GM12891 (cell line): Measurements from ENCODE around the gene CDH13.

Experiments used
- DNase-seq: peaks from one replicate; pipeline ENCODE4 v3.0.0; 2011; ENCODE audit warnings: low spot score; ENCODE audit not compliant: insufficient read length
- FAIRE-seq: peaks from 2 replicates; lab custom pipeline; 2011; peaks lifted over from hg19 to GRCh38; lab: Jason Lieb, UNC
- PAX5 ChIP-seq: IDR thresholded peaks from 2 replicates; pipeline ENCODE4 v1.6.1; 2011; ENCODE audit warnings: low read length, moderate library complexity, mild to moderate bottlenecking; ENCODE audit not compliant: insufficient read depth, severe bottlenecking
- POLR2A ChIP-seq: IDR thresholded peaks from 2 replicates; pipeline ENCODE4 v1.6.1; 2011; ENCODE audit warnings: low read depth, low read length, control low read depth
- POLR2AphosphoS5 ChIP-seq: IDR thresholded peaks from 2 replicates; pipeline ENCODE4 v1.6.1; 2011; ENCODE audit warnings: low read depth, low read length, control low read depth
- POU2F2 ChIP-seq: IDR thresholded peaks from 2 replicates; pipeline ENCODE4 v1.6.1; 2011; ENCODE audit warnings: low read depth, mild to moderate bottlenecking, control low read depth, low read length, moderate library complexity
- SPI1 ChIP-seq: IDR thresholded peaks from 2 replicates; pipeline ENCODE4 v1.6.1; 2011; ENCODE audit warnings: low read depth, low read length, control low read depth
- TAF1 ChIP-seq: IDR thresholded peaks from 2 replicates; pipeline ENCODE4 v1.6.1; 2011; ENCODE audit warnings: low read depth, low read length, control low read depth

Gene CDH13

DNA sequence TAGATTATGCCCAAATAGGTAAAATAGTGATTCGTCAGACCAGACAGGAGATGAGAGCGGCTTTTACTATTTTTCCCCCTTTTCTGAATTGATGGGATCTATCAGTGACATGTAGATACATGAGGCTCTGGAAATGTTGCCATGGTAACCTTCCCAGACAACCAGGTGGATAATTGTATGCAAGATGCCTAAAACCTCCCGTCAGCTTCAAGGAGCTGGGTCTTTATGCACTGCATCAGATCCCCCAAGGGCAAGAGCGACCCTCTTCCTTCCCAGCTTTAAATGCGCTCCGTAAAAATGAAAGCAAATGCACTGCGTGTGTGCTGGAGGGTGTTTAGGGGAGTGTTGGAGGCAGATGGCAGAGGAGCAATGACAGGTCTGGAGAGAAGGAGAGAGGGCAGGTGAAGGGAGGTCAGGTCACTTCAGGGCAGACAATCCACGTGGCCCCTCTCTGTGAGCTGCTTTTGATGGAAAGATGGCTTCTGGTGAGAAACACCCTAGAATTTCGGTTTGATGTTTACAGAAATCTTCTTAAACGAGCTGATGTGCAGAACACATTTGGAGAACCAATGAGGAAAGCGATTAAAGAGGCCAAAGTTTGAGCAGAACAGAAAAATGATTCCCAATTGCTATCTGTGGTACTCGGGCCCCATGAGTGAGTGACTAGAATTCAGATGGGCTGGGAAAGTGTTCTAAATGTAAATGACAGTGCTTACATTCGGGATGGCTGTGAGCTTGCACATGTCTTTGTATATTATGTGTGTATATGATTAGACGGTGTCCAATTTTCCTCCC, 719.3 kb downstream of the CDH13 start:
- FAIRE-seq (no peak), DNase-seq (no peak)
- TF ChIP-seq POU2F2 = no peak
- no peak for TF ChIP-seq POLR2A
- TF ChIP-seq POLR2AphosphoS5 = no peak
- no peak for TF ChIP-seq SPI1
- TF ChIP-seq TAF1 = no peak
- no peak for TF ChIP-seq PAX5

DNA sequence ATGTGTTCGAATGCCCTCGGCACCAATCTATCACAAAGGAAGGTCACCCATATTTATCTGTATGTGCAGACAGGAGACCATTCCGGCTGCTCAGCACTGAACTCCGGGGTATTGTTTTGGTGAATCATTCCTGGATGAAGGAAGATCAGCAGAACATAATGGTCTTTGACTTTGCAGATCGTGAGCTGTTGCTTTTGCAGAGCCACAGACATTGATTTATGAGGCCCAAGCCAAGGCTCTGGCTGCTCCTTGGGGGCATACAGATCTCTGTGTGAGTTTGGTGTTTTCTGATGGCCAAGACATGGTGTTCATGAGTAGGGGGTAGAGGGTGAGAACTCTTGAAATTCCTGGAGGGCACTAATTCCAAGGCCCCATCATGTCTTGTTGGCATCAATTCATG, 722.2 kb downstream of the CDH13 start:
- FAIRE-seq (no peak), DNase-seq (no peak)
- TF ChIP-seq POU2F2 (no peak), SPI1 (no peak), PAX5 (no peak), POLR2AphosphoS5 (no peak), POLR2A (no peak), TAF1 (no peak)

DNA sequence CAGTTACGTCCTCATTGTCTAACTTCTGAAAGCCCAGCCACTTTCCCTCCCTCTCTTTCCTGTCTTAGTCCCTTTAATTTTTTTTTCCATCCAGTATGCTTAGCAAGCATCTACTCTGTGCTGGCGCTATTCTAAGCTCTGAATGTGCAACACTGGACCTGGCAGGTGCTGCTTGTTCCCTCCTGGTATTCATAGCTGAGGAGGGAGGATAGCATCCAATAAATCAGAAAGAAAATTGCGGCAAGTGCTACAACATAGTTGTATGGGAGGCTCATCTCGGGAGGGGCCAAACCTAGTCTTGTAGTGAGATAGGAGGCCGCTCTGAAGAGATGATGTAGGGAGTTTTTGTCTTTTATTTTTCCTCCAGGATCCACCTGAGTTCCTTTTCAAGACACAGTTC, 723.7 kb downstream of the CDH13 start:
- no peak for TF ChIP-seq POLR2AphosphoS5
- no peak for TF ChIP-seq TAF1
- TF ChIP-seq POU2F2 = no peak
- no peak for TF ChIP-seq POLR2A
- TF ChIP-seq SPI1 = no peak
- no peak for TF ChIP-seq PAX5
- DNase-seq (no peak), FAIRE-seq (no peak)

DNA sequence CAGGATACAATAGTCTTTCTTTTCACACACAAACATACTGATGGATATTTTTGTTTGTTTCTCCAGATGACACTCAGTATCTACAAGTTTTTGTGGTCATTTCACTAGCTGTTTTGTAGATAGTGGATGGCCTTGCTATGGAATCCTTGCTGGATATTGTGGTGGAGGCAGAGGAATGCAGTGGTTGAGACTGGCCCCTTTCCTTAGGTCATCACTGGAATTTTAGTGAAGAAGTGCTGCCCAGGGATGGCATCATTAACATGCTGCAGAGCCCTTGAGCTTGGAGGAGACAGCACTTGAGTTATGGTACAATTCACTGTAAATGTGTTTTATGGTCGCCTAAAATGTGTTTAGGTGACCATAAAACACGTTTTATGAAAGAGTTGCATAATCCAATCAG, 725.1 kb downstream of the CDH13 start:
- no peak for FAIRE-seq

DNA sequence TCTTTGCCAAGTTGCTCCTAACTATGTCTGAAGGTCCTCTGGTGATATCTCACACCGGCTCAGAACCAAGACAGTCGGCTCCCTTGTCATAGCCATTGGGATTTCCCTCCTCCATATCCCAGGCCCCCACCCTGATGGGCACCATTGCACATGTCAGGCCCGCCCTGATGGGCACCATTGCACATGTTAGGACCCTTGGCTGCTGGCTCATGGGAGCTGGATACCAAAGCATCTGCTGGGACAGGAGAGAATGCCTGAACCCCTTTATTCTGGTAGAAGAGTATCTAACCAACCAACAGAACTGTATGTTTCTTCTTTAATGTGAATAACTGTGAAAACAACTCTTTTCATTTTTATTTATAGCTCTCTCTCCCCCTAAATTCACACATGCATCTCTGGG, 726.5 kb downstream of the CDH13 start:
- DNase-seq = no peak
- TF ChIP-seq POLR2A (no peak), TAF1 (no peak), PAX5 (no peak), POLR2AphosphoS5 (no peak), POU2F2 (no peak), SPI1 (no peak)
- FAIRE-seq = no peak

More for the DNA sequence above, 725.1 kb downstream of the CDH13 start:
- TF ChIP-seq POU2F2 (no peak), SPI1 (no peak), TAF1 (no peak), POLR2A (no peak), PAX5 (no peak), POLR2AphosphoS5 (no peak)
- no peak for DNase-seq

DNA sequence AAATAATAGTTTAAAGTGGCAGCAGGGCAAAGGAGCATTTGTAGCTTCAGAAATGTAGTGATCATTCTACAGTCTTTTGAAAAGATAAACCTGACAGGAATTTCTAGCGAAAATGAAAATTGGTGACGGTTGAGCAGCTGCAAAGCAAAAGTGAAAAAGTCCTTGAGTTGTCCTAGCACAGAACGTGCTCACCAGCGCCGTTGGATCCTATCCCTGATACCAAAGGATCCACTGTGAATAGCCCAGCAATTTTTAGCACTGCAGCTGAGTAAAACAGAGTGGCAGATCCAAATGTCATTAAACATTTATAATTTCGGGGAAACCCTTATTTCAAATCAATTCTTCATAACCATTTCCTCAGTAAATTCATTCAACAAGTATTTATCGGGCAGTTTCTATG, 727.2 kb downstream of the CDH13 start:
- no peak for TF ChIP-seq POU2F2
- FAIRE-seq (no peak), DNase-seq (no peak)

DNA sequence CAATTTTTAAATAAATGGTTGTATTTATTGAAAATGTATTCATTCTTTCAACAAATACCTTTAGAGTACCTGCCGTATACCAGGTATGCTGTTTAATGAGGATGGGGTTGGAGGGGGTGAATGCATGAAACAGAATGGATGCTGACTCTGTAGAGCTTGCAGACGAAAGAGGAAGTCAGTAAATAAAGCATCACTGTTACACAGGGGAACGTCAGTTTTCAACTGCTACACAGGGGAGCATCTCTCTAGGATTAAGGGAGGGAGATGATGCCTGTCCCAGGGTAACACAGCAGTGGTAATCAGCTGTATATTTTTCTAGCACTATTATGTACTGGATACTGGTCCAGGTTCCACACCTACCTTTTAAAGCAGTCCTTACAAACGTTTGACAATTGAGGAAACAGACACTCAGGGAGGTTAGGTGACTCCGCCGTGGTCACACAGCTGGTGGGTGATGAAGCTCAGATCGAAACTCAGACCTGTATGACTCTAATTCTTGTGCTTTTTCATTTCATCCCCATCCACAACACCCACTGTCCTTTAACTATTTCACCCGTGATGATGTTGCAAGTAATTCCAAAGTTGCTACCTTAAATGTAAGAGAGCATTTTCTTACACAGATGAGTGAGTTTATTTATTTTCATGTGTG, 728.9 kb downstream of the CDH13 start:
- FAIRE-seq = no peak
- no peak for DNase-seq

DNA sequence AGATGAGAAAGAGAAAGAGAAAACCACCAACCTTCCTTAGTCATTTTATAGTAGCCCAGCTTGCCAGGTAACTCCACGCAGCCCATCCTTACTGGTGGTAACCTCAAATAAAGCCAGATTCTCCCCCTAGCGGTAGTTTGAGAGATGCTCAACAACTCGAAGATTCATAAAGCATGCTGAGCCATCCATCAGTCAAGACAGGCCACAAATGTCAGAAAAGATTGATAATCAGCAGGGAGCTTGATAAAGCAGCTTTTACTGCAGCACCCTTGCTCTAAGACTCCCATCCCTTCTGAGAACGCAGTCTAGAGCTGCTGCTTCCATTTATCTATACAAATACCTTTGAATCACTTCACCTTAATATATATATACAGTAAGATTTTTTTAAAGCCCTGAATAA, 729.5 kb downstream of the CDH13 start:
- peak; percentile 60 for FAIRE-seq
- TF ChIP-seq PAX5 (no peak), POU2F2 (no peak), TAF1 (no peak), SPI1 (no peak), POLR2A (no peak), POLR2AphosphoS5 (no peak)
- DNase-seq = peak; percentile 20

More for the DNA sequence above, 728.9 kb downstream of the CDH13 start:
- TF ChIP-seq POLR2A = no peak
- peak; percentile 40 for TF ChIP-seq SPI1

DNA sequence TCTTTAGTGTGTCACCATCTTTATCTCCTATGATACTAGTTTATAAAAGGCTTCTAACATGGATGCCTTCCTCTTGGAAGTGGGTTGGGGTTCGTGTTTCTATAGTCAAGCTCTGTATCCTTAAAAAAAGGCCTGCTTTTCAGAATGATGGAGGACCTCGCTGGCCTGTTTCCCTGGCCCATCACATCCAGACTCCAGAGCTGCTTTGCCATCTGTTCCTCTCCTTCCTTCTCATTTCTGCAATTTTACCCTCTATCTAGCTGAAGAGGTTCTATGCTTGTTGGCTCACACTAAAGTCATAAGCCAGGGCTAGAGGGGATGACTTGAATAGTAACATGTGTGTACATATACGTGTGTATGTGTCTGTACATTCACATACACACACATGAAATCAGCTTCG, 730.2 kb downstream of the CDH13 start:
- no peak for FAIRE-seq
- DNase-seq = no peak
- TF ChIP-seq SPI1 = no peak
- no peak for TF ChIP-seq TAF1
- TF ChIP-seq POLR2AphosphoS5 = no peak
- no peak for TF ChIP-seq POU2F2
- TF ChIP-seq PAX5 = no peak
- TF ChIP-seq POLR2A = no peak

DNA sequence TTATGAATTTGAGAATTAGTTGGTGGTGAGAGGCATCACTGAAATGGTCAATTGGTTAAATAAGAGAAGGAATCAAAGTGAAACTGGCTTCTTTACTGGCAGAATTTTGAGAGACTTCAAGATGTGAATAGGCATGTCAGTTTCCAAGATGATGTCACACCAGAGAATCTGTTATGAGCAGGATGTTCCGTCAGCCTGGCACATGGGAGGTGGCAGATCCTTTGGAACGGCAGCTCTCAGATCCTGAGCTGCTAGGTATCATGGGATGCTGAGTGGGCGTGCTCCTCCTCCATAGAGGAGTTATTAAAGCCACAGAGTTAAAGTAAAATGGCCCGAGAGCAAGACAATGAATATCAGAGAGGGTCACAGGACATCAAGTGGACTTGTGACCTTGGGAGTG, 736.8 kb downstream of the CDH13 start:
- no peak for DNase-seq
- TF ChIP-seq POU2F2 = no peak
- TF ChIP-seq TAF1 = no peak
- TF ChIP-seq POLR2AphosphoS5 = no peak
- TF ChIP-seq SPI1 = no peak
- no peak for TF ChIP-seq PAX5
- TF ChIP-seq POLR2A = no peak
- no peak for FAIRE-seq

DNA sequence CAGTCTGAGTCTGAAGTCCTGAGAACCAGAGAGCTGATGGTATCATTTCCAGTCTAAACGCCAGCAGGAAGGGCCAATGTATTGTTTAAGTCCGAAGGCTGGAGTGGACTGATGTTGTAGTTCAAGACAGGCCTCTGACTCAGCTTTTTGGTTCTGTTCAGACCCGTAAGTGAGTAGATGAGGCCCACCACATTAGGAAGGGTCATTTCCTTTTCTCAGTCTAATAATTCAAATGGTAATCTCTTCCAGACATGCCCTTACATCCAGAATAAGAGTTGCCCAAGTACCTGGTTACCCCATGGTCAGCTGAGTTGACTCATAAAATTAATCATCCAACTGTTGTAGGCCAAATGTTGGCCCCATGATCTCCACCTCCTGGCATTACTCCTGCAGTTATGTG, 738.4 kb downstream of the CDH13 start:
- TF ChIP-seq POU2F2 (no peak), PAX5 (no peak), POLR2A (no peak), POLR2AphosphoS5 (no peak), SPI1 (no peak), TAF1 (no peak)
- DNase-seq = no peak
- FAIRE-seq = no peak
